Measurements from ENCODE around the gene DPEP3. TPM values are rescaled to one million over a fixed set of nuclear protein-coding genes. Genes with fewer than 3 reads are reported as not detected.

The DPEP3 gene
- total and polyA plus RNA-seq, 10 of the 15 experiments (the other 5 are each of a cell fraction or from before 2014, with no cell fraction given) = not detected

GRCh38 chr16:67959536-67960329, 20.6 kb downstream of the DPEP3 start:
- Histone ChIP-seq H3K4me2 (ENCODE audit: control insufficient read depth, insufficient read depth) (no peak overlapping the region), H3K4me1 (ENCODE audit: control insufficient read depth, insufficient read depth, low read length) (no peaks in the 10 kb centered on the region), H3K79me2 (ENCODE audit: control insufficient read depth, insufficient read depth, low read length) (no peaks in the 10 kb centered on the region), H3K27me3 (replicated peaks in 1 of 2; ENCODE audit: control insufficient read depth in 2 of 2, insufficient read depth in 2 of 2, low read length in 1 of 2) (no peaks in the 10 kb centered on the region), H3K9ac (ENCODE audit: control insufficient read depth, insufficient read depth, low read length) (no peak overlapping the region), H3K4me3 (no peak overlapping the region), H3K27ac (ENCODE audit: control insufficient read depth, insufficient read depth) (no peak overlapping the region), H4K20me1 (ENCODE audit: control insufficient read depth, insufficient read depth) (no peaks in the 10 kb centered on the region), H3K9me3 (replicated peaks; ENCODE audit: control insufficient read depth, insufficient read depth, low read length) (no peaks in the 10 kb centered on the region), H2AFZ (ENCODE audit: control insufficient read depth, low read depth, low read length) (no peak overlapping the region), H3K36me3 (ENCODE audit: control insufficient read depth in 2 of 2, insufficient read depth in 2 of 2, low read length in 1 of 2) (peaks cover 5 to 6% of the 10 kb centered on the region in 2 experiments; a peak in 3 of 4 replicates)
- CTCF ChIA-PET = interaction anchor here (0.8 kb wide), 2 partner anchors 76 to 81 kb away, joined by 3 read pairs; no protein-coding TSS in a partner anchor
- WGBS (ENCODE audit: insufficient coverage, insufficient replicate concordance, low lambda C conversion rate, missing lambda C conversion rate) = 78% methylated on average over 11 of the region's 11 CpGs
- RAD21 ChIA-PET (ENCODE audit: unreplicated experiment) = no interaction called here
- DNase-seq (ENCODE audit: low read depth, low spot score) = no peak
- no peak for FAIRE-seq
- ATAC-seq = no peak
- POLR2A ChIA-PET = no interaction called here
- in situ Hi-C loops (cut with MboI) = no loop called here
- TF ChIP-seq PAX8 (IDR thresholded peaks at IDR 0.05) = no peak
- no peak for TF ChIP-seq RAD21 (IDR thresholded peaks at IDR 0.05; ENCODE audit: insufficient read depth, low read depth, low read length)
- no peak for TF ChIP-seq TCF7 (IDR thresholded peaks at IDR 0.05; ENCODE audit: borderline replicate concordance)
- no peak for TF ChIP-seq MTA3 (IDR thresholded peaks at IDR 0.05; ENCODE audit: borderline replicate concordance, low read length)
- no peak for TF ChIP-seq POLR2A (IDR thresholded peaks at IDR 0.05; ENCODE audit: low read depth, low read length)
- no peak for TF ChIP-seq KAT2A (conservative IDR thresholded peaks at IDR 0.05; ENCODE audit: control insufficient read depth, low read depth, low read length)
- intact Hi-C loops (cut with micrococcal nuclease; ENCODE audit: unreplicated experiment) = no loop called here
- BruUV-seq (replicated peaks) = no TSS peak
- SMC1A ChIA-PET (ENCODE audit: uncharacterized antibody, unreplicated experiment) = no interaction called here

- DNase-seq (ENCODE audit: low read depth, low spot score) = no peak
- in situ Hi-C loops (cut with MboI) = no loop called here
- no peak for TF ChIP-seq POLR2A (IDR thresholded peaks at IDR 0.05; ENCODE audit: low read depth, low read length)
- TF ChIP-seq NKRF (conservative IDR thresholded peaks at IDR 0.05) = no peak
- TF ChIP-seq RELB (IDR thresholded peaks at IDR 0.05; ENCODE audit: low read depth) = no peak
- TF ChIP-seq E2F4 (IDR thresholded peaks at IDR 0.05; ENCODE audit: low read depth, low read length) = no peak
- TF ChIP-seq ZZZ3 (IDR thresholded peaks at IDR 0.05; ENCODE audit: control insufficient read depth, insufficient read length, low read depth) = no peak
- TF ChIP-seq CREB1 (IDR thresholded peaks at IDR 0.05; ENCODE audit: low read depth) = no peak
- no peak for TF ChIP-seq NFYA (IDR thresholded peaks at IDR 0.05; ENCODE audit: borderline replicate concordance, low read depth, low read length)
- no peak for TF ChIP-seq ATF7 (IDR thresholded peaks at IDR 0.05; ENCODE audit: low read depth)
Observed at GRCh38 chr16:67957622-67958021, 22.7 kb downstream of the DPEP3 start.

More at GRCh38 chr16:67957622-67958021, 22.7 kb downstream of the DPEP3 start:
- CTCF ChIA-PET = interaction anchor here (1.1 kb wide), 1 partner anchor 36 kb away, joined by 3 read pairs; no protein-coding TSS in a partner anchor
- RAD21 ChIA-PET (ENCODE audit: unreplicated experiment) = no interaction called here
- POLR2A ChIA-PET = no interaction called here
- WGBS (ENCODE audit: insufficient coverage, insufficient replicate concordance, low lambda C conversion rate, missing lambda C conversion rate) = 97% methylated on average over 8 of the region's 9 CpGs
- SMC1A ChIA-PET (ENCODE audit: uncharacterized antibody, unreplicated experiment) = no interaction called here
- Histone ChIP-seq H4K20me1 (ENCODE audit: control insufficient read depth, insufficient read depth) (no peaks in the 10 kb centered on the region), H3K4me3 (no peak overlapping the region), H3K79me2 (ENCODE audit: control insufficient read depth, insufficient read depth, low read length) (no peaks in the 10 kb centered on the region), H3K4me2 (ENCODE audit: control insufficient read depth, insufficient read depth) (no peak overlapping the region), H3K4me1 (ENCODE audit: control insufficient read depth, insufficient read depth, low read length) (no peaks in the 10 kb centered on the region), H3K9me3 (replicated peaks; ENCODE audit: control insufficient read depth, insufficient read depth, low read length) (no peaks in the 10 kb centered on the region), H3K27ac (ENCODE audit: control insufficient read depth, insufficient read depth) (no peak overlapping the region), H2AFZ (ENCODE audit: control insufficient read depth, low read depth, low read length) (no peak overlapping the region), H3K9ac (ENCODE audit: control insufficient read depth, insufficient read depth, low read length) (no peak overlapping the region), H3K36me3 (ENCODE audit: control insufficient read depth in 2 of 2, insufficient read depth in 2 of 2, low read length in 1 of 2) (peaks cover 5 to 6% of the 10 kb centered on the region in 2 experiments; a peak in 3 of 4 replicates), H3K27me3 (replicated peaks in 1 of 2; ENCODE audit: control insufficient read depth in 2 of 2, insufficient read depth in 2 of 2, low read length in 1 of 2) (no peaks in the 10 kb centered on the region)
- intact Hi-C loops (cut with micrococcal nuclease; ENCODE audit: unreplicated experiment) = no loop called here
- BruUV-seq (replicated peaks) = no TSS peak
- no peak for FAIRE-seq
- no peak for ATAC-seq

All from GM12878 (cell line).